GM13976 (cell line): ENCODE results near the gene ALPL.

Experiments
- DNase-seq: peaks from one replicate; pipeline ENCODE4 v3.0.0; 2012; ENCODE audit warnings: low spot score
- in situ Hi-C: fragments of 300-500 bp; cut with MboI; formaldehyde crosslinking; loops from one replicate; pipeline ENCODE4 v1.12.0; 2022; ENCODE audit warnings: low sequenced_read_pairs, mixed read lengths, inconsistent platforms; ENCODE audit not compliant: unreplicated experiment
- TF ChIP-seq, protein P1 (sequence below): IDR thresholded peaks from 2 replicates; pipeline ENCODE4 v1.5.1; 2012; ENCODE audit warnings: borderline replicate concordance, mild to moderate bottlenecking; ENCODE audit not compliant: insufficient read depth; ENCODE audit errors: extremely low read depth, missing control alignments, control extremely low read depth

ALPL gene

GRCh38 chr1:21619375-21619947 lies 110.2 kb downstream of the ALPL start:
- TF ChIP-seq, protein P1, sequence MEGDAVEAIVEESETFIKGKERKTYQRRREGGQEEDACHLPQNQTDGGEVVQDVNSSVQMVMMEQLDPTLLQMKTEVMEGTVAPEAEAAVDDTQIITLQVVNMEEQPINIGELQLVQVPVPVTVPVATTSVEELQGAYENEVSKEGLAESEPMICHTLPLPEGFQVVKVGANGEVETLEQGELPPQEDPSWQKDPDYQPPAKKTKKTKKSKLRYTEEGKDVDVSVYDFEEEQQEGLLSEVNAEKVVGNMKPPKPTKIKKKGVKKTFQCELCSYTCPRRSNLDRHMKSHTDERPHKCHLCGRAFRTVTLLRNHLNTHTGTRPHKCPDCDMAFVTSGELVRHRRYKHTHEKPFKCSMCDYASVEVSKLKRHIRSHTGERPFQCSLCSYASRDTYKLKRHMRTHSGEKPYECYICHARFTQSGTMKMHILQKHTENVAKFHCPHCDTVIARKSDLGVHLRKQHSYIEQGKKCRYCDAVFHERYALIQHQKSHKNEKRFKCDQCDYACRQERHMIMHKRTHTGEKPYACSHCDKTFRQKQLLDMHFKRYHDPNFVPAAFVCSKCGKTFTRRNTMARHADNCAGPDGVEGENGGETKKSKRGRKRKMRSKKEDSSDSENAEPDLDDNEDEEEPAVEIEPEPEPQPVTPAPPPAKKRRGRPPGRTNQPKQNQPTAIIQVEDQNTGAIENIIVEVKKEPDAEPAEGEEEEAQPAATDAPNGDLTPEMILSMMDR, result no peak
- in situ Hi-C loops, result no loop called here
- DNase-seq, result no peak

GRCh38 chr1:21620011-21620410 lies 110.8 kb downstream of the ALPL start:
- TF ChIP-seq, protein P1, result no peak
- in situ Hi-C loops, result no loop called here
- DNase-seq, result no peak

GRCh38 chr1:21620496-21620895 lies 111.3 kb downstream of the ALPL start:
- TF ChIP-seq, protein P1, result no peak
- in situ Hi-C loops, result no loop called here
- DNase-seq, result no peak

DNA sequence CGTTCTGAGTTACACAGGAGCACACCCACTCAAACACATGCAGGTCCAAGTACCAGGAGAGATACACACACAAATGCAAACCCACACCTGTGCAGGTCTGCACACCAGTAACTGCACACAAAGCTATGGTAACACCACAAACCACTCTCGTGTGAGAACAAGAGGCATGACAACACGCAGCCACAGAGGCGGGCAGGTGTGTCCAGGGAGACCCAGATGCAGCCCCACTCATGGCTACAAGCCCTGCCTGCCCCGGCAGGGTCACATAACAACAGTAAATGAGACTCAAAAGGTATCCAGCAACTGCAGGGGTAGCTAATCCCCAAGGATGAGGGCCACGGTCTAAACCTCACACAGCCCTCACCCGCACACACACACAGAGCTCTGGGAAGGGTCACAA lies 111.8 kb downstream of the ALPL start:
- DNase-seq, result no peak
- in situ Hi-C loops, result no loop called here
- TF ChIP-seq, protein P1, result no peak

- TF ChIP-seq, protein P1, result no peak
- in situ Hi-C loops, result no loop called here
- DNase-seq, result no peak
These were observed 112.7 kb downstream of the ALPL start for GRCh38 chr1:21621761-21622436.

- TF ChIP-seq, protein P1, result no peak
- DNase-seq, result peak; percentile 80
- in situ Hi-C loops, result no loop called here
These were observed 113.5 kb downstream of the ALPL start for GRCh38 chr1:21622466-21623315.
